Endodermal cell (in vitro differentiated cells): ENCODE measurements around the gene ZBTB40. TPM values are rescaled to one million over a fixed set of nuclear protein-coding genes. Genes with fewer than 3 reads are reported as not detected.

Experiments
- DNase-seq: peaks from one replicate; pipeline ENCODE4 v3.0.0-alpha.2; 2017
- H3K27ac ChIP-seq: 2 replicates; pipeline ENCODE4 v1.5.1; 2013; ENCODE audit warnings: mild to moderate bottlenecking, low read depth, low read length, moderate library complexity
- H3K27me3 ChIP-seq: 2 replicates; pipeline ENCODE4 v1.6.1; 2013; ENCODE audit warnings: mild to moderate bottlenecking, low read length, moderate library complexity; ENCODE audit not compliant: insufficient read depth, control insufficient read depth, poor library complexity, severe bottlenecking
- H3K36me3 ChIP-seq: 2 replicates; pipeline ENCODE4 v1.7.0; 2013; ENCODE audit warnings: mild to moderate bottlenecking, low read length, moderate library complexity; ENCODE audit not compliant: control insufficient read depth, insufficient read depth
- H3K4me1 ChIP-seq: one replicate; pipeline ENCODE4 v1.7.0; 2013; ENCODE audit warnings: low read length; ENCODE audit not compliant: control insufficient read depth, insufficient read depth
- H3K4me3 ChIP-seq: 2 replicates; pipeline ENCODE4 v1.5.1; 2013; ENCODE audit warnings: mild to moderate bottlenecking, low read length, moderate library complexity
- H3K9ac ChIP-seq: 2 replicates; pipeline ENCODE4 v1.6.1; 2013; ENCODE audit warnings: mild to moderate bottlenecking, low read length, moderate library complexity; ENCODE audit not compliant: poor library complexity, severe bottlenecking; ENCODE audit errors: extremely low read depth
- H3K9me3 ChIP-seq: 2 replicates; pipeline ENCODE4 v1.6.1; 2013; ENCODE audit warnings: mild to moderate bottlenecking, low read length, moderate library complexity; ENCODE audit not compliant: control insufficient read depth
- H3K27ac Mint-ChIP-seq: 2 replicates; pipeline ENCODE4 v1.8.0; 2020; ENCODE audit warnings: mixed read lengths
- H3K27me3 Mint-ChIP-seq: 2 replicates; pipeline ENCODE4 v1.8.0; 2021; ENCODE audit warnings: mild to moderate bottlenecking, mixed read lengths; ENCODE audit not compliant: insufficient read depth
- H3K36me3 Mint-ChIP-seq: 2 replicates; pipeline ENCODE4 v1.8.0; 2020; ENCODE audit warnings: low read depth, mixed read lengths
- H3K4me1 Mint-ChIP-seq: 2 replicates; pipeline ENCODE4 v1.8.0; 2020; ENCODE audit warnings: mixed read lengths
- H3K4me3 Mint-ChIP-seq: 2 replicates; pipeline ENCODE4 v1.8.0; 2020; ENCODE audit warnings: mild to moderate bottlenecking, moderate library complexity, mixed read lengths
- H3K9me3 Mint-ChIP-seq: 2 replicates; pipeline ENCODE4 v1.8.0; 2020; ENCODE audit warnings: mild to moderate bottlenecking, mixed read lengths
- WGBS, 2 experiments: methylation state at CpG; one replicate each; pipeline versions ENCODE4 v1.1.5 to v1.1.7; 2013; ENCODE audit warnings: missing lambda C conversion rate in 2 of 2, mixed read lengths in 1 of 2; ENCODE audit not compliant: insufficient coverage in 1 of 2, insufficient read length in 1 of 2; 5-methylcytosine and 5-hydroxymethylcytosine counted together
- total RNA-seq, 2 donors: library from RNA; stranded (reverse); fragmentation: NEBNext Ultra II Directional in 1 of 2; extraction: Animal tissue kit (Norgen Biotek cat#: 25700) in 1 of 2; gene quantifications; 2 replicates in 1 of 2; 3 replicates in 1 of 2; pipeline ENCODE4 v1.2.1, GENCODE V29; 2021
- TF ChIP-seq, protein P1 (sequence below): fragments of 200-600 bp; sonication (generic); conservative IDR thresholded peaks from 2 replicates; pipeline ENCODE4 v1.5.0; 2021; ENCODE audit warnings: antibody characterized with exemption, mild to moderate bottlenecking

The ZBTB40 gene
- total RNA-seq, 2 donors from 2014 or later, result 18.5 to 29.7 TPM

DNA sequence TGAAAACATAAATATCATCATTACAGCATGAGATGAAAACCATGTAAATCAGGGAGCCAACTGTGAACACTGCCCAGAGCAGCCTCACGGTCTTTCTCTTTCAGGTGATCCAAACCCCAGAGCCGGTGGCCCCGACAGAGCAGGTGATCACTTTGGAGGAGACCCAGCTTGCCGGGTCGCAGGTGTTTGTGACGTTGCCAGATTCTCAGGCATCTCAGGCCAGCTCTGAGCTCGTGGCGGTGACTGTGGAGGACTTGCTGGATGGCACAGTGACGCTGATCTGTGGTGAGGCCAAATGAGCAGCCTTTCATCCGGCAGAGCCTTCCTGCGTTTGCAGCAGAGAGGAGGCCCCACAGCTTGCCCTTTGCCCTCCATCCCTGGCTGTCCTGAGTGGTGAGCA, 74.4 kb downstream of the ZBTB40 start:
- Mint-ChIP-seq H3K4me3 (no peak overlapping the region), H3K36me3 (peaks cover 50% of the 10 kb centered on the region), H3K27me3 (no peaks in the 10 kb centered on the region), H3K9me3 (no peaks in the 10 kb centered on the region), H3K4me1 (peaks cover 17% of the 10 kb centered on the region), H3K27ac (no peak overlapping the region)
- TF ChIP-seq, protein P1, sequence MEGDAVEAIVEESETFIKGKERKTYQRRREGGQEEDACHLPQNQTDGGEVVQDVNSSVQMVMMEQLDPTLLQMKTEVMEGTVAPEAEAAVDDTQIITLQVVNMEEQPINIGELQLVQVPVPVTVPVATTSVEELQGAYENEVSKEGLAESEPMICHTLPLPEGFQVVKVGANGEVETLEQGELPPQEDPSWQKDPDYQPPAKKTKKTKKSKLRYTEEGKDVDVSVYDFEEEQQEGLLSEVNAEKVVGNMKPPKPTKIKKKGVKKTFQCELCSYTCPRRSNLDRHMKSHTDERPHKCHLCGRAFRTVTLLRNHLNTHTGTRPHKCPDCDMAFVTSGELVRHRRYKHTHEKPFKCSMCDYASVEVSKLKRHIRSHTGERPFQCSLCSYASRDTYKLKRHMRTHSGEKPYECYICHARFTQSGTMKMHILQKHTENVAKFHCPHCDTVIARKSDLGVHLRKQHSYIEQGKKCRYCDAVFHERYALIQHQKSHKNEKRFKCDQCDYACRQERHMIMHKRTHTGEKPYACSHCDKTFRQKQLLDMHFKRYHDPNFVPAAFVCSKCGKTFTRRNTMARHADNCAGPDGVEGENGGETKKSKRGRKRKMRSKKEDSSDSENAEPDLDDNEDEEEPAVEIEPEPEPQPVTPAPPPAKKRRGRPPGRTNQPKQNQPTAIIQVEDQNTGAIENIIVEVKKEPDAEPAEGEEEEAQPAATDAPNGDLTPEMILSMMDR, result no peak
- Histone ChIP-seq H3K36me3 (peaks cover 56% of the 10 kb centered on the region), H3K27ac (no peak overlapping the region), H3K4me1 (peaks cover 16% of the 10 kb centered on the region), H3K27me3 (no peaks in the 10 kb centered on the region), H3K9ac (no peak overlapping the region), H3K9me3 (no peaks in the 10 kb centered on the region), H3K4me3 (no peak overlapping the region)
- WGBS, 2 experiments, result 86 to 97% methylated on average over 10 to 11 of the region's 11 CpGs
- DNase-seq, result no peak

DNA sequence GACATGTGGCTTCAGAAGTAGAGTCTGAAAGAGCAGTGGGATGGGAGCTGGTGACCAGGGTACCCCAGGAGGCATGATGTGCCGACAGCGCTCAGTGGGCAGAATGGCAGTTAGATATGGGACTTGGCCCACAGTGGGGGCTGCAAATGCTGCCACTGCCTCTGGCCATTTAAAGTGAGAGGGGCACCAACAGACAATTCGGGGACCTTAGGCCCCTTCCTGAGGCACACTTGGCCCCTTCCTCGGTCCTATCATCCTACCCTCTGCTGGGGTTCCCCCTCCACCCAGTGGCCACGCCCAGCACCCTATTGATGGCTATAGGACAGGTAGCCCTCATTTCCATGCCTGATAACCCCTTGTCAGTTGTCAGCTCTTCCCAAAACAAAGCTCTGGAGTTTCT, 75.0 kb downstream of the ZBTB40 start:
- Mint-ChIP-seq H3K4me1 (peaks cover 17% of the 10 kb centered on the region), H3K27me3 (no peaks in the 10 kb centered on the region), H3K36me3 (peaks cover 45% of the 10 kb centered on the region), H3K27ac (peak overlapping the region; percentile 81), H3K9me3 (no peaks in the 10 kb centered on the region), H3K4me3 (no peak overlapping the region)
- no peak overlapping the region for H3K4me3 ChIP-seq
- H3K27me3 ChIP-seq, result no peaks in the 10 kb centered on the region
- no peak overlapping the region for H3K27ac ChIP-seq
- TF ChIP-seq, protein P1, result no peak
- 95 to 100% methylated on average over 3 to 5 of the region's 5 CpGs for WGBS, 2 experiments
- peaks cover 16% of the 10 kb centered on the region for H3K4me1 ChIP-seq
- no peak for DNase-seq
- H3K9me3 ChIP-seq, result no peaks in the 10 kb centered on the region
- no peak overlapping the region for H3K9ac ChIP-seq
- peaks cover 51% of the 10 kb centered on the region for H3K36me3 ChIP-seq

DNA sequence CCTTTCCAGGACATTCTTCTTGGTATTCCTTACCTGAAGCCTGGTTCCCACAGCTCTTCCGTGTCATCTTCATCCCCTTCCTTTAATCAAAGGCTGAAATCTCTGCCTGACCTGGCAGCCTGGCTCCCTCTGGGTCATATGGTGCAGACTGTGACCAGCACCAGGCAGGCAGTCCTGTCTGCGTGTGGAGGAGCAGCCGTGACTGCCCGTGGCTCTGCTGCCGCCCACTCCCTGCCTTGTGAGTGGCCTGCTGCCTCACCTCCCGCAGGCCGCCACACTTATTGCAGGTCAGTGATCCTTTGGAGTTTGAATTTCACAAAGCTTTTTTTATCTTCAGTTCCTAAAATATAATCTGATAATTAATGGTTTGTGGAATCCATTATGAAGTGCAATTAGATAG, 75.5 kb downstream of the ZBTB40 start:
- no peaks in the 10 kb centered on the region for H3K27me3 Mint-ChIP-seq
- DNase-seq, result peak; percentile 66
- H3K36me3 ChIP-seq, result peaks cover 46% of the 10 kb centered on the region
- 78 to 84% methylated on average over 5 to 7 of the region's 7 CpGs for WGBS, 2 experiments
- H3K27ac Mint-ChIP-seq, result peak overlapping the region; percentile 81
- H3K27ac ChIP-seq, result no peak overlapping the region
- peaks cover 40% of the 10 kb centered on the region for H3K36me3 Mint-ChIP-seq
- no peak overlapping the region for H3K4me3 ChIP-seq
- no peaks in the 10 kb centered on the region for H3K9me3 Mint-ChIP-seq
- TF ChIP-seq, protein P1, result peak; percentile 57
- H3K4me1 Mint-ChIP-seq, result peaks cover 17% of the 10 kb centered on the region
- peaks cover 16% of the 10 kb centered on the region for H3K4me1 ChIP-seq
- no peak overlapping the region for H3K9ac ChIP-seq
- H3K4me3 Mint-ChIP-seq, result no peak overlapping the region
- H3K27me3 ChIP-seq, result no peaks in the 10 kb centered on the region
- no peaks in the 10 kb centered on the region for H3K9me3 ChIP-seq
